Measurements from ENCODE around the gene RTN3.
"Not testable (repeated sequence)": the region's sequence is repeated elsewhere in the genome, so short reads cannot be mapped to it uniquely, and the experiment has no call there.

The RTN3 gene

GRCh38 chr11:63681321-63682065 lies at the start of gene RTN3:
RTN3 (plus strand) TSS chr11:63681500; CDS start chr11:63681637, 137 bp downstream.
- Histone ChIP-seq H3K27ac (ENCODE audit: low read length) (peak within 1 kb of the TSS; percentile 86), H3K36me3 (ENCODE audit: control insufficient read depth in 1 of 2, insufficient read depth in 2 of 2, low read length in 2 of 2) (peaks cover 0 to 3% of the 10 kb centered on the region in 2 donors), H3K4me1 (ENCODE audit: control insufficient read depth in 1 of 2, insufficient read depth in 2 of 2, low read length in 2 of 2) (peaks cover 13 to 34% of the 10 kb centered on the region in 2 donors), H3K27me3 (ENCODE audit: low read depth, low read length) (no peaks in the 10 kb centered on the region), H3K9me3 (ENCODE audit: control insufficient read depth in 1 of 2, low read length in 2 of 2) (no peaks in the 10 kb centered on the region), H3K4me3 (ENCODE audit: low read depth in 1 of 2, low read length in 2 of 2) (peak within 1 kb of the TSS; percentile 74 to 97)

GRCh38 chr11:63635762-63636465 lies 45.4 kb upstream of the RTN3 start:
- Histone ChIP-seq H3K4me3 (ENCODE audit: low read depth in 1 of 2, low read length in 2 of 2) (no peak overlapping the region), H3K4me1 (ENCODE audit: control insufficient read depth in 1 of 2, insufficient read depth in 2 of 2, low read length in 2 of 2) (peaks cover 0 to 4% of the 10 kb centered on the region in 2 donors), H3K27ac (ENCODE audit: low read length) (no peak overlapping the region), H3K36me3 (ENCODE audit: control insufficient read depth in 1 of 2, insufficient read depth in 2 of 2, low read length in 2 of 2) (peaks cover 6 to 36% of the 10 kb centered on the region in 2 donors), H3K9me3 (ENCODE audit: control insufficient read depth in 1 of 2, low read length in 2 of 2) (no peaks in the 10 kb centered on the region), H3K27me3 (ENCODE audit: low read depth, low read length) (no peaks in the 10 kb centered on the region)

GRCh38 chr11:63638436-63638835 lies 42.9 kb upstream of the RTN3 start:
- not testable (repeated sequence) for H3K9me3 ChIP-seq (ENCODE audit: control insufficient read depth in 1 of 2, low read length in 2 of 2); H3K4me1 ChIP-seq (ENCODE audit: control insufficient read depth in 1 of 2, insufficient read depth in 2 of 2, low read length in 2 of 2); H3K27me3 ChIP-seq (ENCODE audit: low read depth, low read length); H3K27ac ChIP-seq (ENCODE audit: low read length); H3K4me3 ChIP-seq (ENCODE audit: low read depth in 1 of 2, low read length in 2 of 2)
- H3K36me3 ChIP-seq (ENCODE audit: control insufficient read depth in 1 of 2, insufficient read depth in 2 of 2, low read length in 2 of 2), result peaks cover 17 to 43% of the 10 kb centered on the region in 2 donors

- no peaks in the 10 kb centered on the region for H3K27me3 ChIP-seq (ENCODE audit: low read depth, low read length)
- no peak overlapping the region for H3K4me3 ChIP-seq (ENCODE audit: low read depth in 1 of 2, low read length in 2 of 2)
- H3K4me1 ChIP-seq (ENCODE audit: control insufficient read depth in 1 of 2, insufficient read depth in 2 of 2, low read length in 2 of 2), result peaks cover 0 to 6% of the 10 kb centered on the region in 2 donors
- peaks cover 20 to 49% of the 10 kb centered on the region in 2 donors for H3K36me3 ChIP-seq (ENCODE audit: control insufficient read depth in 1 of 2, insufficient read depth in 2 of 2, low read length in 2 of 2)
- no peaks in the 10 kb centered on the region for H3K9me3 ChIP-seq (ENCODE audit: control insufficient read depth in 1 of 2, low read length in 2 of 2)
- no peak overlapping the region for H3K27ac ChIP-seq (ENCODE audit: low read length)
These were observed 42.0 kb upstream of the RTN3 start for GRCh38 chr11:63639199-63639832.

GRCh38 chr11:63641727-63642126 lies 39.6 kb upstream of the RTN3 start:
- H3K9me3 ChIP-seq (ENCODE audit: control insufficient read depth in 1 of 2, low read length in 2 of 2), result no peaks in the 10 kb centered on the region
- no peak overlapping the region for H3K4me3 ChIP-seq (ENCODE audit: low read depth in 1 of 2, low read length in 2 of 2)
- H3K27ac ChIP-seq (ENCODE audit: low read length), result no peak overlapping the region
- H3K36me3 ChIP-seq (ENCODE audit: control insufficient read depth in 1 of 2, insufficient read depth in 2 of 2, low read length in 2 of 2), result peaks cover 20 to 53% of the 10 kb centered on the region in 2 donors
- peaks cover 0 to 6% of the 10 kb centered on the region in 2 donors for H3K4me1 ChIP-seq (ENCODE audit: control insufficient read depth in 1 of 2, insufficient read depth in 2 of 2, low read length in 2 of 2)
- no peaks in the 10 kb centered on the region for H3K27me3 ChIP-seq (ENCODE audit: low read depth, low read length)

GRCh38 chr11:63643205-63643604 lies 38.1 kb upstream of the RTN3 start:
- Histone ChIP-seq H3K36me3 (ENCODE audit: control insufficient read depth in 1 of 2, insufficient read depth in 2 of 2, low read length in 2 of 2) (peaks cover 26 to 64% of the 10 kb centered on the region in 2 donors), H3K4me3 (ENCODE audit: low read depth in 1 of 2, low read length in 2 of 2) (no peak overlapping the region), H3K27me3 (ENCODE audit: low read depth, low read length) (no peaks in the 10 kb centered on the region), H3K27ac (ENCODE audit: low read length) (no peak overlapping the region), H3K9me3 (ENCODE audit: control insufficient read depth in 1 of 2, low read length in 2 of 2) (no peaks in the 10 kb centered on the region), H3K4me1 (ENCODE audit: control insufficient read depth in 1 of 2, insufficient read depth in 2 of 2, low read length in 2 of 2) (peaks cover 0 to 6% of the 10 kb centered on the region in 2 donors)

GRCh38 chr11:63652671-63653070 lies 28.6 kb upstream of the RTN3 start:
- peaks cover 30 to 41% of the 10 kb centered on the region in 2 donors for H3K36me3 ChIP-seq (ENCODE audit: control insufficient read depth in 1 of 2, insufficient read depth in 2 of 2, low read length in 2 of 2)
- no peaks in the 10 kb centered on the region for H3K27me3 ChIP-seq (ENCODE audit: low read depth, low read length)
- no peak overlapping the region for H3K27ac ChIP-seq (ENCODE audit: low read length)
- no peak overlapping the region for H3K4me3 ChIP-seq (ENCODE audit: low read depth in 1 of 2, low read length in 2 of 2)
- no peaks in the 10 kb centered on the region for H3K9me3 ChIP-seq (ENCODE audit: control insufficient read depth in 1 of 2, low read length in 2 of 2)
- H3K4me1 ChIP-seq (ENCODE audit: control insufficient read depth in 1 of 2, insufficient read depth in 2 of 2, low read length in 2 of 2), result peaks cover 0 to 3% of the 10 kb centered on the region in 2 donors

GRCh38 chr11:63660972-63661371 lies 20.3 kb upstream of the RTN3 start:
- Histone ChIP-seq H3K9me3 (ENCODE audit: control insufficient read depth in 1 of 2, low read length in 2 of 2) (no peaks in the 10 kb centered on the region), H3K4me1 (ENCODE audit: control insufficient read depth in 1 of 2, insufficient read depth in 2 of 2, low read length in 2 of 2) (peaks cover 0 to 26% of the 10 kb centered on the region in 2 donors), H3K36me3 (ENCODE audit: control insufficient read depth in 1 of 2, insufficient read depth in 2 of 2, low read length in 2 of 2) (peaks cover 4 to 6% of the 10 kb centered on the region in 2 donors), H3K27me3 (ENCODE audit: low read depth, low read length) (no peaks in the 10 kb centered on the region), H3K4me3 (ENCODE audit: low read depth in 1 of 2, low read length in 2 of 2) (no peak overlapping the region), H3K27ac (ENCODE audit: low read length) (no peak overlapping the region)

- Histone ChIP-seq H3K9me3 (ENCODE audit: control insufficient read depth in 1 of 2, low read length in 2 of 2) (no peaks in the 10 kb centered on the region), H3K36me3 (ENCODE audit: control insufficient read depth in 1 of 2, insufficient read depth in 2 of 2, low read length in 2 of 2) (no peaks in the 10 kb centered on the region), H3K27ac (ENCODE audit: low read length) (no peak overlapping the region), H3K27me3 (ENCODE audit: low read depth, low read length) (no peaks in the 10 kb centered on the region), H3K4me3 (ENCODE audit: low read depth in 1 of 2, low read length in 2 of 2) (no peak overlapping the region), H3K4me1 (ENCODE audit: control insufficient read depth in 1 of 2, insufficient read depth in 2 of 2, low read length in 2 of 2) (peaks cover 3 to 44% of the 10 kb centered on the region in 2 donors)
These were observed 17.5 kb upstream of the RTN3 start for GRCh38 chr11:63663809-63664208.

GRCh38 chr11:63666874-63667273 lies 14.4 kb upstream of the RTN3 start:
- no peak overlapping the region for H3K4me3 ChIP-seq (ENCODE audit: low read depth in 1 of 2, low read length in 2 of 2)
- peaks cover 5 to 55% of the 10 kb centered on the region in 2 donors for H3K4me1 ChIP-seq (ENCODE audit: control insufficient read depth in 1 of 2, insufficient read depth in 2 of 2, low read length in 2 of 2)
- H3K27ac ChIP-seq (ENCODE audit: low read length), result no peak overlapping the region
- no peaks in the 10 kb centered on the region for H3K36me3 ChIP-seq (ENCODE audit: control insufficient read depth in 1 of 2, insufficient read depth in 2 of 2, low read length in 2 of 2)
- no peaks in the 10 kb centered on the region for H3K27me3 ChIP-seq (ENCODE audit: low read depth, low read length)
- H3K9me3 ChIP-seq (ENCODE audit: control insufficient read depth in 1 of 2, low read length in 2 of 2), result no peaks in the 10 kb centered on the region

Measured in muscle layer of duodenum (tissue), 2 donors.